Esophagus muscularis mucosa (tissue), 4 donors: ENCODE results near the gene SLC25A47. TPM values are rescaled to one million over a fixed set of nuclear protein-coding genes. Genes with fewer than 3 reads are reported as not detected.

Experiments
- DNase-seq: peaks from one replicate; pipeline ENCODE4 v3.0.0-alpha.2; 2017; ENCODE audit errors: extremely low spot score
- H3K27ac ChIP-seq, 4 donors: fragments of 200-600 bp; sonication (generic); replicated peaks in 1 of 4; 1 replicate in 3 of 4; 2 replicates in 1 of 4; pipeline ENCODE4 v1.5.1; 2016 to 2019; ENCODE audit warnings: mild to moderate bottlenecking in 1 of 4
- H3K27me3 ChIP-seq, 4 donors: fragments of 200-600 bp; sonication (generic); one replicate each; pipeline versions ENCODE4 v1.5.1 to v1.6.0; 2016 to 2019
- H3K36me3 ChIP-seq, 4 donors: fragments of 200-600 bp; sonication (generic); one replicate each; pipeline ENCODE4 v1.5.1; 2016 to 2019
- H3K4me1 ChIP-seq, 4 donors: fragments of 200-600 bp; sonication (generic); one replicate each; pipeline ENCODE4 v1.5.1; 2016 to 2019
- H3K4me3 ChIP-seq, 4 donors: fragments of 200-600 bp; sonication (generic); 1 replicate in 2 of 4; 2 replicates in 2 of 4; pipeline ENCODE4 v1.5.1; 2016 to 2019; ENCODE audit warnings: mild to moderate bottlenecking in 4 of 4, moderate library complexity in 1 of 4
- H3K9me3 ChIP-seq, 4 donors: fragments of 200-600 bp; sonication (generic); 1 replicate in 3 of 4; 2 replicates in 1 of 4; pipeline ENCODE4 v1.5.1; 2016 to 2019
- CTCF ChIP-seq, 3 experiments: fragments of 200-600 bp in 2 of 3; fragments of 450-650 bp in 1 of 3; sonication (generic) in 2 of 3; IDR thresholded peaks; one replicate each; pipeline ENCODE4 v1.5.1; 2017 to 2019; ENCODE audit warnings: antibody characterized with exemption in 3 of 3, mild to moderate bottlenecking in 2 of 3, moderate library complexity in 1 of 3
- EP300 ChIP-seq: sonication (generic); formaldehyde crosslinking; IDR thresholded peaks from one replicate; pipeline ENCODE4 v1.6.1; 2017; ENCODE audit warnings: antibody characterized with exemption
- POLR2A ChIP-seq: fragments of 450-650 bp; IDR thresholded peaks from one replicate; pipeline ENCODE4 v1.6.1; 2017; ENCODE audit warnings: antibody characterized with exemption, moderate library complexity, mild to moderate bottlenecking, low read depth
- POLR2AphosphoS5 ChIP-seq, 2 donors: sonication (generic); formaldehyde crosslinking; IDR thresholded peaks; one replicate each; pipeline ENCODE4 v1.6.1; 2017; ENCODE audit warnings: antibody characterized with exemption in 2 of 2
- WGBS: methylation state at CpG from one replicate; pipeline ENCODE4 v1.1.5; 2018; 5-methylcytosine and 5-hydroxymethylcytosine counted together
- intact Hi-C: fragments of 100-400 bp; cut with DNase I; formaldehyde crosslinking; loops from one replicate; pipeline ENCODE4 v1.15.1; 2023
- total RNA-seq, 4 donors: library from RNA; depleted of rRNA; stranded (reverse); fragments of >200 nt; gene quantifications; one replicate each; pipeline versions ENCODE4 v1.1.0 to v1.2.1, GENCODE V29; 2016

SLC25A47 gene
- total RNA-seq, 4 donors from 2014 or later, result not detected

- Histone ChIP-seq H3K27ac (no peak overlapping the region), H3K4me1 (no peaks in the 10 kb centered on the region), H3K4me3 (no peak overlapping the region), H3K27me3 (no peaks in the 10 kb centered on the region), H3K9me3 (no peaks in the 10 kb centered on the region), H3K36me3 (peaks cover 0 to 22% (median 16%) of the 10 kb centered on the region in 4 donors)
- intact Hi-C loops, result no loop called here
- WGBS, result 81% methylated on average over 23 of the region's 36 CpGs
- no peak for DNase-seq
- TF ChIP-seq POLR2A, result no peak
- no peak for TF ChIP-seq POLR2AphosphoS5 (IDR thresholded peaks at IDR 0.05)
- TF ChIP-seq EP300, result no peak
- no peak for TF ChIP-seq CTCF (IDR thresholded peaks at IDR 0.05)
These were observed 6.3 kb downstream of the SLC25A47 start for GRCh38 chr14:100329233-100330006.

- no peaks in the 10 kb centered on the region for H3K4me1 ChIP-seq
- H3K36me3 ChIP-seq, result peaks cover 3 to 28% (median 22%) of the 10 kb centered on the region in 4 donors
- TF ChIP-seq POLR2A, result no peak
- no peak for TF ChIP-seq EP300
- no peak for TF ChIP-seq CTCF (IDR thresholded peaks at IDR 0.05)
- H3K4me3 ChIP-seq, result no peak overlapping the region
- WGBS, result 88% methylated on average over 3 of the region's 11 CpGs
- intact Hi-C loops, result no loop called here
- H3K27me3 ChIP-seq, result no peaks in the 10 kb centered on the region
- no peak for DNase-seq
- no peaks in the 10 kb centered on the region for H3K9me3 ChIP-seq
- no peak overlapping the region for H3K27ac ChIP-seq
These were observed 6.8 kb downstream of the SLC25A47 start for GRCh38 chr14:100330007-100330344.

- WGBS, result 93% methylated on average over 6 of the region's 13 CpGs
- intact Hi-C loops, result no loop called here
These were observed 7.3 kb downstream of the SLC25A47 start for GRCh38 chr14:100330388-100330931.

GRCh38 chr14:100332071-100332639 is 9.0 kb downstream of the SLC25A47 start:
- intact Hi-C loops, result no loop called here
- H3K9me3 ChIP-seq, result no peaks in the 10 kb centered on the region
- no peak overlapping the region for H3K4me3 ChIP-seq
- no peak for DNase-seq
- no peaks in the 10 kb centered on the region for H3K4me1 ChIP-seq
- 82% methylated on average over 6 of the region's 11 CpGs for WGBS
- H3K27me3 ChIP-seq, result no peaks in the 10 kb centered on the region
- TF ChIP-seq CTCF (IDR thresholded peaks at IDR 0.05) (no peak), POLR2A (no peak)
- H3K27ac ChIP-seq, result no peak overlapping the region
- peaks cover 16 to 49% (median 41%) of the 10 kb centered on the region in 4 donors for H3K36me3 ChIP-seq

More at GRCh38 chr14:100330388-100330931, 7.3 kb downstream of the SLC25A47 start:
- Histone ChIP-seq H3K9me3 (no peaks in the 10 kb centered on the region), H3K27ac (no peak overlapping the region), H3K4me1 (no peaks in the 10 kb centered on the region), H3K27me3 (no peaks in the 10 kb centered on the region), H3K4me3 (no peak overlapping the region), H3K36me3 (peaks cover 4 to 32% (median 27%) of the 10 kb centered on the region in 4 donors)
- no peak for DNase-seq
- no peak for TF ChIP-seq CTCF (IDR thresholded peaks at IDR 0.05)
- no peak for TF ChIP-seq POLR2A
- TF ChIP-seq EP300, result no peak
- no peak for TF ChIP-seq POLR2AphosphoS5 (IDR thresholded peaks at IDR 0.05)
